Erythroblast (primary cell): ENCODE measurements around the gene L3MBTL4.
"Not testable (repeated sequence)": the region's sequence is repeated elsewhere in the genome, so short reads cannot be mapped to it uniquely, and the experiment has no call there.

Source experiments
- DNase-seq, 2 experiments: peaks; one replicate each; lab custom pipeline; 2025; lab: John Stamatoyannopoulos, UW
- GATA1 ChIP-seq: IDR thresholded peaks from 2 replicates; pipeline ENCODE4 v1.6.1; 2011; ENCODE audit warnings: low read depth, mild to moderate bottlenecking, control low read depth, low read length, moderate library complexity
- POLR2A ChIP-seq: IDR thresholded peaks from 2 replicates; pipeline ENCODE4 v1.6.1; 2011; ENCODE audit warnings: mild to moderate bottlenecking, low read length

Gene L3MBTL4

GRCh38 chr18:6106091-6106685 lies 308.5 kb downstream of the L3MBTL4 start:
- TF ChIP-seq GATA1: no peak
- no peak for TF ChIP-seq POLR2A
- no peak for DNase-seq

GRCh38 chr18:6103741-6104140 lies 311.0 kb downstream of the L3MBTL4 start:
- TF ChIP-seq POLR2A (no peak), GATA1 (no peak)
- DNase-seq: no peak

GRCh38 chr18:6096730-6097129 lies 318.0 kb downstream of the L3MBTL4 start:
- DNase-seq: no peak
- TF ChIP-seq POLR2A (no peak), GATA1 (no peak)

- no peak for DNase-seq
- TF ChIP-seq GATA1: no peak
- TF ChIP-seq POLR2A: no peak
Observed at GRCh38 chr18:6088432-6088831, 326.3 kb downstream of the L3MBTL4 start.

GRCh38 chr18:6086731-6087130 lies 328.0 kb downstream of the L3MBTL4 start:
- TF ChIP-seq GATA1: no peak

GRCh38 chr18:6079406-6079805 lies 335.3 kb downstream of the L3MBTL4 start:
- no peak for DNase-seq
- TF ChIP-seq GATA1 (no peak), POLR2A (no peak)

More at GRCh38 chr18:6086731-6087130, 328.0 kb downstream of the L3MBTL4 start:
- DNase-seq: no peak

- no peak for TF ChIP-seq POLR2A
- DNase-seq: no peak
Observed at GRCh38 chr18:6078877-6079276, 335.8 kb downstream of the L3MBTL4 start.

- DNase-seq: not testable (repeated sequence)
Observed at GRCh38 chr18:6072423-6072822, 342.3 kb downstream of the L3MBTL4 start.

- TF ChIP-seq GATA1 (no peak), POLR2A (no peak)
- DNase-seq: no peak
Observed at GRCh38 chr18:6069539-6069938, 345.2 kb downstream of the L3MBTL4 start.

GRCh38 chr18:6069103-6069502 lies 345.6 kb downstream of the L3MBTL4 start:
- no peak for DNase-seq
- TF ChIP-seq POLR2A (no peak), GATA1 (no peak)

- no peak for DNase-seq
Observed at GRCh38 chr18:6060149-6060548, 354.6 kb downstream of the L3MBTL4 start.

GRCh38 chr18:6059551-6059950 lies 355.2 kb downstream of the L3MBTL4 start:
- TF ChIP-seq POLR2A (no peak), GATA1 (no peak)
- no peak for DNase-seq

More at GRCh38 chr18:6060149-6060548, 354.6 kb downstream of the L3MBTL4 start:
- TF ChIP-seq GATA1: no peak
- TF ChIP-seq POLR2A: no peak

- TF ChIP-seq GATA1 (no peak), POLR2A (no peak)
- no peak for DNase-seq
Observed at GRCh38 chr18:6058941-6059340, 355.8 kb downstream of the L3MBTL4 start.

GRCh38 chr18:6057604-6058003 lies 357.1 kb downstream of the L3MBTL4 start:
- no peak for DNase-seq
- no peak for TF ChIP-seq GATA1
- TF ChIP-seq POLR2A: no peak

GRCh38 chr18:6056171-6056910 lies 358.4 kb downstream of the L3MBTL4 start:
- DNase-seq: no peak
- TF ChIP-seq GATA1: no peak
- TF ChIP-seq POLR2A: no peak

- DNase-seq: no peak
- TF ChIP-seq GATA1 (no peak), POLR2A (no peak)
Observed at GRCh38 chr18:6055711-6056110, 359.0 kb downstream of the L3MBTL4 start.
